A673 (cell line): ENCODE results near the gene FZD7.

Experiments
- EZH2 ChIP-seq: fragments of 200-600 bp; sonication (generic); IDR thresholded peaks from 2 replicates; pipeline ENCODE4 v1.6.1; 2017; ENCODE audit warnings: borderline replicate concordance, low read depth, mild to moderate bottlenecking, mixed read lengths, antibody characterized with exemption, low read length; ENCODE audit not compliant: poor library complexity, severe bottlenecking
- TF ChIP-seq, protein P1 (sequence below): fragments of 300-800, 200-600 bp; sonication (generic); conservative IDR thresholded peaks from 2 replicates; pipeline ENCODE4 v1.5.1; 2017; ENCODE audit warnings: low read depth, mild to moderate bottlenecking, antibody characterized with exemption, low read length, moderate library complexity, mixed read lengths

DNA sequence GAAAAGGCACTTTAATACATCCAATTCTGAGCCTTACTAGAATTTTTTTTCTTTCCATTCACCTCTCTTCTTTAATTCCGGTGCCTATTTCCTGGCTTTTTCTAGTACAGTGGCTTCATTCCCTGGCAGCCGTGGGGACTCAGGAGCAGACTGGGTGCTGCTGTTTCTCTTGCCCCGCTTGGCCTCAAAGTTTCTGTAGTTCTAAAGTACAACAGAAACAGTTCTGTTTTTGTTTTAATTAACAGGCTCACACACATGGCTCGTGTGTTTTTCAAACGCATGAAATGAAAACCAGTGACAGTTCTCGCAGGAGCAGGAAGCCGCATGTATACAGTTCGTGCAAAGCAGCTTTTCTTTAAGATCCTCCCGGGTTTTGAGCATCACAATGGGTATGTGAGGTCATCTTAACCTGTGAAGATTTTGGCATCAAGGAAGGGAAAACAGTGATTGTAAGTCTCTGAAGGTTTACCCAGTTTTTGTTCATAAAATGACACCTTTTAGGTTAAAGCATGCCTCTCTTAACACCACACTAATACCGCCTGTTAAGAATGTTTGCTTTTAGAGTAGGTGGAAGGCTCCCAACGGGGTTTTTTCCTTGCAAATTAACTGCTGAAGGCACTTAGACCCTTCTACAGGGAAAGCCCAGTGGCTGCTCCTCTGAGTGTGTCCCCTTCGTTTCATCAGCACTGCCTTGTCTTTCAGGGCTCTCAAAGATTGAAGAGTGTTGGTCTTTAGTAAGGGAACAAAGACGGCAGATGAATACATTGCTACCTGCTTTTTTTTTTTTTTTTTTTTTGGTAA is 5.8 kb downstream of the FZD7 start:
- TF ChIP-seq, protein P1, sequence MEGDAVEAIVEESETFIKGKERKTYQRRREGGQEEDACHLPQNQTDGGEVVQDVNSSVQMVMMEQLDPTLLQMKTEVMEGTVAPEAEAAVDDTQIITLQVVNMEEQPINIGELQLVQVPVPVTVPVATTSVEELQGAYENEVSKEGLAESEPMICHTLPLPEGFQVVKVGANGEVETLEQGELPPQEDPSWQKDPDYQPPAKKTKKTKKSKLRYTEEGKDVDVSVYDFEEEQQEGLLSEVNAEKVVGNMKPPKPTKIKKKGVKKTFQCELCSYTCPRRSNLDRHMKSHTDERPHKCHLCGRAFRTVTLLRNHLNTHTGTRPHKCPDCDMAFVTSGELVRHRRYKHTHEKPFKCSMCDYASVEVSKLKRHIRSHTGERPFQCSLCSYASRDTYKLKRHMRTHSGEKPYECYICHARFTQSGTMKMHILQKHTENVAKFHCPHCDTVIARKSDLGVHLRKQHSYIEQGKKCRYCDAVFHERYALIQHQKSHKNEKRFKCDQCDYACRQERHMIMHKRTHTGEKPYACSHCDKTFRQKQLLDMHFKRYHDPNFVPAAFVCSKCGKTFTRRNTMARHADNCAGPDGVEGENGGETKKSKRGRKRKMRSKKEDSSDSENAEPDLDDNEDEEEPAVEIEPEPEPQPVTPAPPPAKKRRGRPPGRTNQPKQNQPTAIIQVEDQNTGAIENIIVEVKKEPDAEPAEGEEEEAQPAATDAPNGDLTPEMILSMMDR = no peak
- no peak for TF ChIP-seq EZH2
